Measurements from ENCODE around the gene TOR2A. TPM values are rescaled to one million over a fixed set of nuclear protein-coding genes. Genes with fewer than 3 reads are reported as not detected.
A peak's percentile ranks its signal among the peaks of the same experiment; 100 is the strongest.

Gene TOR2A
- polyA plus RNA-seq, 3 donors, result 57.4 to 63.8 (median 60.0) TPM

DNA sequence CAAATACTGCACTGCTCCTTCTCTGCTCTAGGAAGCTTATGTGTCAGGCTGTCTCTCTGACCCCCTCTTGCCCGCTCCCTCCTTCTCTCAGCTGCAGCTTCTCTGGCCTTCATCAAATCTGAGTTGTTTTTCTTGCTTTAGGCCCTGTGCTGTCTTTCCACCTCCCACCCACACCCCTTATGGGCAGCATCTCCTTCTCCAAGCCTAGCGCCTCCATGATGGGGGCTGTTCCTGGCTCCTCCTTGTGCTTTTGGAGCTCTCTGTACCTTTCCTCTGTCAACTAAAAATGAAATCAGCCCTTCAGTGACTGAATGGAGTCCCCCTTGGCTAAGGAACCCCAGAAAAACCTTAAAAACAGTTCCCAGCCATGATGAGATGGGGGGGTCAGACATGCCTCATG is 35.0 kb downstream of the TOR2A start:
- Mint-ChIP-seq H3K4me3 (no peak overlapping the region), H3K9me3 (peaks cover 0 to 5% (median 2%) of the 10 kb centered on the region in 7 donors), H3K4me1 (peaks cover 16% of the 10 kb centered on the region), H3K36me3 (no peaks in the 10 kb centered on the region), H3K27ac (peak overlapping the region; percentile 31 to 93 (median 90)), H3K27me3 (ENCODE audit: low read depth in 3 of 3) (peaks cover 1 to 8% (median 3%) of the 10 kb centered on the region in 3 donors)
- Histone ChIP-seq H4K20me1 (ENCODE audit: insufficient read depth, low read length) (no peaks in the 10 kb centered on the region), H3K9me3 (replicated peaks in 1 of 2; ENCODE audit: control insufficient read depth in 1 of 2, insufficient read depth in 1 of 2, low read length in 2 of 2) (no peaks in the 10 kb centered on the region), H3K9ac (ENCODE audit: insufficient read depth, low read length, poor library complexity, severe bottlenecking) (no peak overlapping the region), H3K4me3 (replicated peaks in 1 of 3; ENCODE audit: low read depth in 2 of 3, low read length in 3 of 3) (no peak overlapping the region), H3K4me2 (replicated peaks; ENCODE audit: extremely low read depth, low read length, poor library complexity, severe bottlenecking) (no peak overlapping the region), H2AFZ (ENCODE audit: insufficient read depth, low read depth, low read length, poor library complexity, severe bottlenecking) (peak overlapping the region; percentile 57), H3K27me3 (ENCODE audit: control insufficient read depth in 2 of 2, insufficient read depth in 2 of 2, low read length in 2 of 2) (no peaks in the 10 kb centered on the region), H3K36me3 (replicated peaks in 1 of 2; ENCODE audit: control insufficient read depth in 1 of 2, insufficient read depth in 2 of 2, low read length in 2 of 2) (no peaks in the 10 kb centered on the region), H3K4me1 (ENCODE audit: control insufficient read depth in 1 of 2, insufficient read depth in 2 of 2, low read length in 2 of 2) (peaks cover 7 to 8% of the 10 kb centered on the region in 2 donors), H3K79me2 (ENCODE audit: insufficient read depth, low read length) (no peaks in the 10 kb centered on the region), H3K27ac (ENCODE audit: low read depth in 1 of 2, low read length in 2 of 2) (peak overlapping the region in 1 of 2 donors; percentile 82)
- intact Hi-C loops (cut with micrococcal nuclease), result no loop called here
- DNase-seq, result no peak
- TF ChIP-seq, protein P1, sequence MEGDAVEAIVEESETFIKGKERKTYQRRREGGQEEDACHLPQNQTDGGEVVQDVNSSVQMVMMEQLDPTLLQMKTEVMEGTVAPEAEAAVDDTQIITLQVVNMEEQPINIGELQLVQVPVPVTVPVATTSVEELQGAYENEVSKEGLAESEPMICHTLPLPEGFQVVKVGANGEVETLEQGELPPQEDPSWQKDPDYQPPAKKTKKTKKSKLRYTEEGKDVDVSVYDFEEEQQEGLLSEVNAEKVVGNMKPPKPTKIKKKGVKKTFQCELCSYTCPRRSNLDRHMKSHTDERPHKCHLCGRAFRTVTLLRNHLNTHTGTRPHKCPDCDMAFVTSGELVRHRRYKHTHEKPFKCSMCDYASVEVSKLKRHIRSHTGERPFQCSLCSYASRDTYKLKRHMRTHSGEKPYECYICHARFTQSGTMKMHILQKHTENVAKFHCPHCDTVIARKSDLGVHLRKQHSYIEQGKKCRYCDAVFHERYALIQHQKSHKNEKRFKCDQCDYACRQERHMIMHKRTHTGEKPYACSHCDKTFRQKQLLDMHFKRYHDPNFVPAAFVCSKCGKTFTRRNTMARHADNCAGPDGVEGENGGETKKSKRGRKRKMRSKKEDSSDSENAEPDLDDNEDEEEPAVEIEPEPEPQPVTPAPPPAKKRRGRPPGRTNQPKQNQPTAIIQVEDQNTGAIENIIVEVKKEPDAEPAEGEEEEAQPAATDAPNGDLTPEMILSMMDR (IDR thresholded peaks at IDR 0.05), result no peak
- 96% methylated on average over 2 of the region's 2 CpGs for WGBS (ENCODE audit: insufficient coverage)

- peak overlapping the region; percentile 83 to 93 (median 91) for H3K27ac Mint-ChIP-seq
- TF ChIP-seq, protein P1 (IDR thresholded peaks at IDR 0.05), result peak; percentile 52
These were observed 36.0 kb downstream of the TOR2A start for GRCh38 chr9:127698985-127699670.

More at GRCh38 chr9:127698985-127699670, 36.0 kb downstream of the TOR2A start:
- Histone ChIP-seq H3K36me3 (replicated peaks in 1 of 2; ENCODE audit: control insufficient read depth in 1 of 2, insufficient read depth in 2 of 2, low read length in 2 of 2) (no peaks in the 10 kb centered on the region), H2AFZ (ENCODE audit: insufficient read depth, low read depth, low read length, poor library complexity, severe bottlenecking) (peak overlapping the region; percentile 77), H3K4me3 (replicated peaks in 1 of 3; ENCODE audit: low read depth in 2 of 3, low read length in 3 of 3) (peak overlapping the region in 1 of 3 experiments; percentile 27), H3K4me1 (ENCODE audit: control insufficient read depth in 1 of 2, insufficient read depth in 2 of 2, low read length in 2 of 2) (peaks cover 7 to 8% of the 10 kb centered on the region in 2 donors), H3K27ac (ENCODE audit: low read depth in 1 of 2, low read length in 2 of 2) (peak overlapping the region; percentile 71 to 82), H4K20me1 (ENCODE audit: insufficient read depth, low read length) (no peaks in the 10 kb centered on the region), H3K4me2 (replicated peaks; ENCODE audit: extremely low read depth, low read length, poor library complexity, severe bottlenecking) (peak overlapping the region; percentile 48), H3K9ac (ENCODE audit: insufficient read depth, low read length, poor library complexity, severe bottlenecking) (peak overlapping the region; percentile 30), H3K9me3 (replicated peaks in 1 of 2; ENCODE audit: control insufficient read depth in 1 of 2, insufficient read depth in 1 of 2, low read length in 2 of 2) (no peaks in the 10 kb centered on the region), H3K27me3 (ENCODE audit: control insufficient read depth in 2 of 2, insufficient read depth in 2 of 2, low read length in 2 of 2) (no peaks in the 10 kb centered on the region), H3K79me2 (ENCODE audit: insufficient read depth, low read length) (no peaks in the 10 kb centered on the region)
- peaks cover under 1 to 6% (median 3%) of the 10 kb centered on the region in 3 donors for H3K27me3 Mint-ChIP-seq (ENCODE audit: low read depth in 3 of 3)
- H3K4me3 Mint-ChIP-seq, result peak overlapping the region; percentile 10 to 60
- intact Hi-C loops (cut with micrococcal nuclease), result loop anchor here in 1 of 2 donors (10.0 kb wide), 1 partner anchor 94 kb away; no protein-coding TSS in a partner anchor
- no peaks in the 10 kb centered on the region for H3K36me3 Mint-ChIP-seq
- peaks cover 16% of the 10 kb centered on the region for H3K4me1 Mint-ChIP-seq
- 11% methylated on average over 39 of the region's 41 CpGs for WGBS (ENCODE audit: insufficient coverage)
- peak; percentile 98 to 99 (median 98) for DNase-seq
- H3K9me3 Mint-ChIP-seq, result peaks cover 0 to 5% (median 2%) of the 10 kb centered on the region in 7 donors

All from CD14-positive monocyte (primary cell).